HL-60 (cell line): ENCODE measurements around the gene PTTG2.
"Not testable (repeated sequence)": the region's sequence is repeated elsewhere in the genome, so short reads cannot be mapped to it uniquely, and the experiment has no call there.

Experiments
- DNase-seq, 2 experiments: peaks; one replicate each; pipeline ENCODE4 v3.0.0-alpha.2; 2010 to 2020; ENCODE audit warnings: low read depth in 1 of 2, low spot score in 1 of 2
- H3K27ac ChIP-seq: fragments of 250-450 bp; sonication (Bioruptor Pico); replicated peaks from 2 replicates; pipeline ENCODE4 v1.5.1; 2020; ENCODE audit warnings: mild to moderate bottlenecking, moderate library complexity
- H3K27me3 ChIP-seq: fragments of 250-450 bp; sonication (Bioruptor Pico); 2 replicates; pipeline ENCODE4 v1.5.1; 2021; ENCODE audit warnings: mild to moderate bottlenecking, moderate library complexity; ENCODE audit not compliant: insufficient read depth, poor library complexity, severe bottlenecking
- H3K4me3 ChIP-seq: replicated peaks from 2 replicates; pipeline ENCODE4 v1.5.1; 2011; ENCODE audit warnings: mild to moderate bottlenecking, control low read depth, low read length; ENCODE audit not compliant: insufficient read depth
- GABPA ChIP-seq: IDR thresholded peaks from 2 replicates; pipeline ENCODE4 v1.6.1; 2012; ENCODE audit warnings: low read depth
- POLR2AphosphoS5 ChIP-seq: IDR thresholded peaks from 2 replicates; pipeline ENCODE4 v1.6.1; 2012; ENCODE audit warnings: low read depth
- REST ChIP-seq: IDR thresholded peaks from 2 replicates; pipeline ENCODE4 v1.6.1; 2012; ENCODE audit warnings: low read depth; ENCODE audit not compliant: insufficient replicate concordance
- SPI1 ChIP-seq: IDR thresholded peaks from 2 replicates; pipeline ENCODE4 v1.6.1; 2012; ENCODE audit warnings: low read depth, mild to moderate bottlenecking, borderline replicate concordance
- TF ChIP-seq, protein P1 (sequence below): IDR thresholded peaks from one replicate; pipeline ENCODE4 v1.5.1; 2011; ENCODE audit warnings: low read length, control low read depth, inconsistent platforms; ENCODE audit not compliant: insufficient read depth

Gene PTTG2

DNA sequence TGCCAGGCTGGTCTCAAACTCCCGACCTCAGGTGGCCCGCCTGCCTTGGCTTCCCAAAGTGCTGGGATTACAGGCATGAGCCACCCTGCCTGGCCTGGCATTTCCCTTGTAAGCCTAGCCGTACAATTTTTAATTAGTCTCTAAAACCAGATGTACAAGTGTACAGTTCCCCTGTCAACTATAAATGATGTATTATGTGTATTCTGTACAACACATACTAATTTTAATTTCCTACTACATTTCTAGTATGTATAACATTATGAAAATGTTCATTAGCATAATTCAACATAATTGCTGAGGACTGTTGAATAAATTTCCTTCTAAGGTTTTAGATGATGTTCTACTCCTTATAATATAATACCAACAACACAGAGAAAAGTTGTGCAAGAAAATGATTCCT is 41.5 kb upstream of the PTTG2 start:
- Histone ChIP-seq H3K27me3 (no peaks in the 10 kb centered on the region), H3K27ac (no peak overlapping the region), H3K4me3 (no peak overlapping the region)
- DNase-seq = no peak
- TF ChIP-seq, protein P1, sequence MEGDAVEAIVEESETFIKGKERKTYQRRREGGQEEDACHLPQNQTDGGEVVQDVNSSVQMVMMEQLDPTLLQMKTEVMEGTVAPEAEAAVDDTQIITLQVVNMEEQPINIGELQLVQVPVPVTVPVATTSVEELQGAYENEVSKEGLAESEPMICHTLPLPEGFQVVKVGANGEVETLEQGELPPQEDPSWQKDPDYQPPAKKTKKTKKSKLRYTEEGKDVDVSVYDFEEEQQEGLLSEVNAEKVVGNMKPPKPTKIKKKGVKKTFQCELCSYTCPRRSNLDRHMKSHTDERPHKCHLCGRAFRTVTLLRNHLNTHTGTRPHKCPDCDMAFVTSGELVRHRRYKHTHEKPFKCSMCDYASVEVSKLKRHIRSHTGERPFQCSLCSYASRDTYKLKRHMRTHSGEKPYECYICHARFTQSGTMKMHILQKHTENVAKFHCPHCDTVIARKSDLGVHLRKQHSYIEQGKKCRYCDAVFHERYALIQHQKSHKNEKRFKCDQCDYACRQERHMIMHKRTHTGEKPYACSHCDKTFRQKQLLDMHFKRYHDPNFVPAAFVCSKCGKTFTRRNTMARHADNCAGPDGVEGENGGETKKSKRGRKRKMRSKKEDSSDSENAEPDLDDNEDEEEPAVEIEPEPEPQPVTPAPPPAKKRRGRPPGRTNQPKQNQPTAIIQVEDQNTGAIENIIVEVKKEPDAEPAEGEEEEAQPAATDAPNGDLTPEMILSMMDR = no peak
- no peak for TF ChIP-seq GABPA

DNA sequence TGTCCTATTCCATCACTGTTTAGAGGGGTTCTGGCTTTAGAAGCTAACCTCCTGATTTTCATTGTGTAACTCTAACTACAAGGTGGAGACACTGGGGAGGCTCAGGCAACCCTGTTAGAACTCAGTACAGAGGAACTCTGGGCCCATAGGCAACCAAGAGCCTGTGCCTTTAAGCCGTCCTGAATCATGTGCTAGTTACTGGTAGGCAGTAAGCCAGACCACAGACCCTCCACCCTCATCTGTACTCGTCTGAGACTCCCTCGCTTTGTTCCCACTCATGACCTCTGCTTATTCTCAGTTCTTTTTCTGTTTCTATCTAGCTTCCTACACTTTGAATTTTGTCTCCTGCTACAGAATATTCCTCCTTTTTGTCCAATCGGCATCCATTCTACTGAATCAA is 37.9 kb upstream of the PTTG2 start:
- H3K27ac ChIP-seq = no peak overlapping the region
- no peak overlapping the region for H3K4me3 ChIP-seq
- no peaks in the 10 kb centered on the region for H3K27me3 ChIP-seq
- TF ChIP-seq POLR2AphosphoS5 = no peak
- TF ChIP-seq, protein P1 = no peak
- no peak for TF ChIP-seq REST
- no peak for TF ChIP-seq GABPA
- no peak for TF ChIP-seq SPI1
- no peak for DNase-seq

DNA sequence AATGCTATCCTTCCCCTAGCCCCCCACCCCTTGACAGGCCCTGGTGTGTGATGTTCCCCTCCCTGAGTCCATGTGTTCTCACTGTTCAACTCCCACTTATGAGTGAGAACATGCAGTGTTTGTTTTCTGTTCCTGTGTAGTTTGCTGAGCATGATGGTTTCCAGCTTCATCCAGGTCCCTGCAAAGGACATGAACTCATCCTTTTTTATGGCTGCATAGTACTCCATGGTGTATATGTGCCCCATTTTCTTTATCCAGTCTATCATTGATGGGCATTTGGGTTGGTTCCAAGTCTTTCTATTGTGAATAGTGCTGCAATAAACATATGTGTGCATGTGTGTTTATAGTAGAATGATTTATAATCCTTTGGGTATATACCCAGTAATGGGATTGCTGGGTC is 37.1 kb upstream of the PTTG2 start:
- H3K27ac ChIP-seq, H3K4me3 ChIP-seq, DNase-seq, H3K27me3 ChIP-seq: not testable (repeated sequence)

GRCh38 chr4:37924946-37925345 is 35.3 kb upstream of the PTTG2 start:
- DNase-seq = no peak
- no peak for TF ChIP-seq REST
- no peak for TF ChIP-seq SPI1
- TF ChIP-seq GABPA = no peak
- no peak for TF ChIP-seq POLR2AphosphoS5
- TF ChIP-seq, protein P1 = no peak
- Histone ChIP-seq H3K4me3 (no peak overlapping the region), H3K27ac (no peak overlapping the region), H3K27me3 (no peaks in the 10 kb centered on the region)
